Activated CD4-positive, alpha-beta T cell treated with anti-CD3 and anti-CD28 coated beads, Interleukin-2, amount 50 U/mL, for 4 hours (primary cell): ENCODE data around the gene MACROD2.

Experiments used
- DNase-seq, 2 experiments: peaks; one replicate each; pipeline ENCODE4 v3.0.0-alpha.2; 2020

MACROD2 gene

GRCh38 chr20:14838663-14839628 is 843.6 kb downstream of the MACROD2 start:
- no peak for DNase-seq

DNA sequence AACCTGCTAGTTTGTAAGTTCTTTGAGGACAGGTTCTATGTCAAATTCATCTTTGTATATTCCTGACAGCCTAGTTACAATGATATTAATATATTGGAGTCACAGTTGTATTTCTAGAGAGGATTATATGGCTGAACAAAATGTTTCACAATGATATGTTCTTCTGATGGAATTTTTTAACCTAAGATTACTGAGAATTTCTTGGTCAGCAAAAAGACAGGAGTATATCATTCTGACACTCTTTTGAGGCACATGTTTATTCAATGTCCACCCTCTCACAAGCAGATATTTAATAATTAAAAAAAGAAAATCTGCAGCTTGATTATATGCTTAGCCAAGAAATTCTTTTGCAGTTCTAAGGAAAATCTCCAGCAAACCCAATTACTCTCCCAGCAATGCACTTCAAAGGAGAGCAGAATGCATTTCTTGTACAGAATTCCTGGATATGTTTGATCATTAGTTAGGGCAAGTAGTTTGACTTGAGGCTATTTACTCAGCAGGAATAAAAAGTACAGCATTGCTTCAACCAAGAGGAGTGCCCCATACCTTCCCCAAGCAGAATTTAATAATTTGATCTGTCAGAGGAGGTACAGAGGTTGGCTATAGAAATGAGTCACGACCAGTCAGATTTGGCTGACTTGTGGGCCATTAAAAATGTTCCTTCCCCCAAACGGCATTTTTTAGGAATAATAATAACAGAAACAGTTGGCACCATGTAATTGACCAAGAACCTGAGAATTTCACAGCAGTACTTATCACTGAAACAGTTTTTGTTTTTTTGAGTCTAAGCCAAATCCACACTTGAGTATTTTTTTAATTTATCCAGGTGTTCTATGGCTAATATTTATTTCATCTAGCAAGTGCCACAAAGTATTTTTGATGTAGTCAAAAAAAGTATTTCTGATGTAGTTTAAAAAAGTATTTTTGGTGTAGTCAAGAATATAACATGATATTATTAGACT is 850.2 kb downstream of the MACROD2 start:
- no peak for DNase-seq

GRCh38 chr20:14848806-14849205 is 853.5 kb downstream of the MACROD2 start:
- DNase-seq, result no peak

DNA sequence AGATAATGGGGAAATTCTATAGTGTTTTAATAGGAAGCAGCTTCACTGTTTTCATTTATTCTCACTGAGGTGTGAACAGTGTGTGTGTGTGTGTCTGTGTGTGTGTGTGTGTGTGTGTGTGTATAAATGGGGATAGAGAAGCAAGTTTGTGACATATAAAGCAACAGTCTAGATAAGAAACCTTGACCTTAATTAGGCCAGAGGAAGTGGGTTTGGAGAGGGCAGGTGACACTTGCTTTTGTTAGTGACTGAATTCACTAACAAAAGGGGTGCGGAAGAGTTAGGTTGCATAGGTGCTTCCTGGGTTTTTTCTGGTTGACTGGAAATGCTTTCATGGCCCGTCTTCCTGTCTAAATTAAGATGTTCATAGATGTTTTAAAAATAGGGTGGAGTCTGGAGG is 857.8 kb downstream of the MACROD2 start:
- no peak for DNase-seq

DNA sequence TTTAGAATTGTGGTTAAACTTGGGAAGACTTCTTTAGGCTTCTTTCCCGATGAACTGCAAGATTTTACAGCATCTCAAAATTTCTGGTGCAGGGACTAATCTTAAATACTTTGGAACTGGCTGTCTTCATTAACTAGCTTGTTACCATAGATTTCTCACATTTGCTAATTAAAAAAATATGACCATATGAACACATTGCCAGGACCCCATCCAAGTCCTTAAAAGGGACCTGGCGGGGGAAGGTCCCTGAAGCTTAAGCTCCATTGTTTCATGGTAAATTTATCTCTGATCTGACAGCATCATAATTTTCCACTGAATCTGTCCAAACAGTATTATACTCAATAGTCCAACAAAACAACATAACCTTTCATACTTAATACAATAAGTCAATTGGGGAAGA is 859.9 kb downstream of the MACROD2 start:
- DNase-seq, result no peak

DNA sequence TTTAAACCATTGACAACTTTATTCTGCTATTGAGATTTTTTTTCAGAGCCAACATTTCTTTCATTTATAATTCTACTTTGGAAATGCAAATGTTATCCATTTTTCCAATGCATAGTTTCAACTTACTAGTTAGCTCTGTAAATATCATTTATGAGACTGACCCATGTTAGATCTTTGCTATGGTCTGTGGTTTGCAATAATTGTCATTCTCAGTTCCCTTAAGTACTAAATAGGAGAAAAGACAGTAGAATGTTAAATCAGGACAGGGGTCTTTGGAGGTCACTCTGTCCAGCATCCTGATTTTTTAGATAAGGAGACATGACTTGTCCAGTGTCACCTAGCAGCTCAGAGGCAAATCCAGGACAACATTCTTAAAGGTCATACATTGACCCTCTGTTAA is 864.3 kb downstream of the MACROD2 start:
- DNase-seq, result no peak

GRCh38 chr20:14860410-14860814 is 865.1 kb downstream of the MACROD2 start:
- no peak for DNase-seq

DNA sequence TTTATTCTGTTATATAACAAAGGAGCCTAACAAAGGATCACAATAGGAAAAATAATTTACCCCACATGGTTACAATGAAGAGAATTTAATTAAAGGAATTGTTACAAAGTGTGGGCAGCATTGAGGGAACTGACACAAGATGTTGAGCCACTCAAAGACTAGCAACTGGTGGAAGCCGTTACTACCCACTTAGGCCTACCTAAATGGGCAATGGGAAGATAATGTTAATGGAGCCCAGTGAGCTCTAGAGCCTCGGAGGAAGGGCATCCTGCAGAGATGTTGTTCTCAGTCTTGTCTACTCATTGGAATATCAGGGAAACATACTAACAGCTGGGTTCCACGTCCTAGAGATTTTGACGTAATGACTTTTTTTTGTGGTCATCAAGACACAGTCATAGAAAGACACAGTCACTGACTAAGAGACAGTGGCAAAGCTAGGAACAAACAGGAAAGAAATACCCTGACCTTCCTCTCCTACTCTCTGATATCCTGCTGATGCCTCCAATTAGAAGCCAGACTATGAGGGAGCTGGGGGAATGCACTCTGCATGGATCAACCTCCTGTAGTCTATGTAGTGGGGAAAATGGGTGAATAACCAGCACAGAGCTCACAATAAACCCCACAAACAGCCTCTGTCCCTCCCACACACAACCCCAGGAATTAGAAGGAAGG is 865.8 kb downstream of the MACROD2 start:
- DNase-seq, result no peak

GRCh38 chr20:14865169-14865568 is 869.9 kb downstream of the MACROD2 start:
- no peak for DNase-seq

DNA sequence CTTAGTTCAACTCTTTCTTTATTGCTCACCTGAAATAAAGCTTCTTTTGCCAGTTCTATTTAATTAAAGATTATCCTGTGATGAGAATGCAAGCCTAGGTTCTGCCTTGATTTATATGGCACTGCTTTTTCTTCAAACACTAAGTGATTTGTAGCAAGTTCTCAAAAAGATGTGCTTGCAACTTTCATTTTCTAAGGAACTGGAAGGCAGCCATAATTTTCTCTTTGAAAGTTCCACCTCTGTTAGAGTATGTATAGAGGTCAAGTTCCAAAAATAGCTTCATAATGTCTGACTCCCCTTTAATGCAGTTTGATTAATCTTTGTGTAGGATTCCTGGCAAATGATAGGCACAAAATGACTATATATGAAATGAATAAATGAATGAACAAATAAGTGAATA is 870.4 kb downstream of the MACROD2 start:
- DNase-seq, result no peak

DNA sequence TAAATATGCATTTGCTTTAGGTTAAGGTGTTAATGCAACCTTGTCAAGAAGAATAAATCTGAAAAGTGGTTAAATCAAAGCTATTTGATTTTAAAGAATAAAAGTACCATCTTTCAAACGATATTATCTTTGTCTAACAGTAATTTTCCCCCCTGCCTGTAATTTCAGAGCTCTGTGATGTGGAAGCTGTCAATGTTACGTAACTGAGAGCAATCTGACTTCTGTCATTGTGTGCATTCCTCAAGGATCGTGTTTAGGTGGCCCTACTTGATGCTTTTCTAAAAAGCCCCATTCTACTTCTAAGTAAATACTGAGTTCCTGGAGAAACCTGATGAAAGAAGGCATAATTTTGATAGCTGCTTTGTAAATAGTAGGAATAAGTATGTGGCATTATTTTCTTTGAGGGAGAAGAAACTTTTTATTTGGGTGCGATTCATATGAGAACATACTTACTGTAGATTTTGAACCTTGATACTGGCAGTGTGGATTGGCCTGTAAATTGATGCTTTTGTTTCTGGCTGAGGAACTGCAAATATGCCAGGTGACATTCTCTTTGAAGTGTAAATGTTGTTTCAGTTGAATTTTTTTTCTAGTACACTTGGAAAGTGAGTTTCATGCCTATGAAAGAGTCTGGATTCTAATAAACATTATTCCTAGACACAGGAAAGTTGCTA is 871.7 kb downstream of the MACROD2 start:
- no peak for DNase-seq

- DNase-seq, result no peak
Measured at GRCh38 chr20:14877301-14878028, 882.1 kb downstream of the MACROD2 start.

DNA sequence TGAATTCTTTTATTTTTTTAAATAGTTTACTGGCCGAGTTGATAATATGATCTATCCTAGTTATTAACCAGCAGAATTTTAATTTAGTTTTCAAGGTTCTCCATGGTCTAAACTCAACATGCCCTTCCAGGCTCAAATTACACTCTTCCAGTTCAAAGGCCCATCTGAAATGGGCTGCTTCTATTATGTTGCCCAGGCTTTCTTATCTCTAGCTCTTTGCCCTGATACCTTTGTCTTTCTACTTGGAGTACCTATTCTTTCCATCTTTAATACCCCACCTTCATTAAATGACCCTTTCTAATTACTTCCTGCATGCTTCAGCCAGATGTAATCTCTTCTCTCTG is 883.3 kb downstream of the MACROD2 start:
- no peak for DNase-seq

DNA sequence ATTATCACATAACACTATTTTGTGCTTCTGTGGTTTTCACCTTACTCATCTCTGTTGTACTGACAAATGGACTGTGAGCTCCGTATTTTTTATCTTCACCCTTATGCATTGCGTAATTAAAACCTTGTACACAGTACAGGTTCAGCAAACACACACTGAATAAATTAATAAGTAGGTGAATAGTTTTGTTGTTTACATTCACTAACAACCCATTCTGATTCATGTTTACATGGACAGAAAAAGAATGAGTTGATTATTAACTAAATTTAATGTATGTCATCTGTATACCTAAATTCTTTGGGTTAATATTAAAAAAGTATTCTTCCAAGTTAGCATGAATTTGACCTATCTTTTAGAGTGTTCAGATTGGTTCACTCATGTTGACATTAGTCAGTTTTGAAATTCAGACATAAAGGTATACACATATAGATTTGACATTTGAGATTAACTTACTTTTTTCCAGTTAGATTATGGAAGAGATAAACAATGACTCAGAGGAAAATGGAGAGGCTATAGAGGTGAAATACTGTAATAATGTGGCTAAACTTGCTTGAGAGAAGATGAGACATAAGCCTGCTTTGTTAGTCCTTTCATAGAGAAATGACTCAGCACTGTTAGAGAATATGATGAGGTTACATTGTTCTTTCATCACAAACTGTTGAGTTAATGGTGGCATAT is 883.8 kb downstream of the MACROD2 start:
- no peak for DNase-seq

- DNase-seq, result no peak
Measured at GRCh38 chr20:14879839-14880238, 884.5 kb downstream of the MACROD2 start.

DNA sequence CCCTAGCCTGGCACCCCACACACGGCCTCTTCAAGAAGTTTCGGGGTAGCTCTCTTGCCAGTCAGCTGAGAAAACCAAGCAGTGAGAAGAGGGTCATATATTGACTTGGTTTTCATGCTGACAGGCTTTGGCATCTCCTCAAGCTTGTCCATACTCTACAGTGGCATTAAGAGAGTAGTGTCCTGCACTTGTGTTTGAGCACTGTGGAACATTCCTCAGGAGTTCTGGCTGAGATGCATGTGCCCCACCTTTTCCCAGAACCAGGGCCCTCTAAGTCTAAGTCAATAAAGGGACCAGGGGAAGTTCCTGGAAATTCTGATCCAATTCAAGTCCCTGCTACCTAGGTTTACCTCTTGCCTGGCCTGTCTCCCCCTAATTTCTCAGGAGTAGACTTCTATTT is 886.2 kb downstream of the MACROD2 start:
- DNase-seq, result no peak

GRCh38 chr20:14882157-14882556 is 886.8 kb downstream of the MACROD2 start:
- no peak for DNase-seq

DNA sequence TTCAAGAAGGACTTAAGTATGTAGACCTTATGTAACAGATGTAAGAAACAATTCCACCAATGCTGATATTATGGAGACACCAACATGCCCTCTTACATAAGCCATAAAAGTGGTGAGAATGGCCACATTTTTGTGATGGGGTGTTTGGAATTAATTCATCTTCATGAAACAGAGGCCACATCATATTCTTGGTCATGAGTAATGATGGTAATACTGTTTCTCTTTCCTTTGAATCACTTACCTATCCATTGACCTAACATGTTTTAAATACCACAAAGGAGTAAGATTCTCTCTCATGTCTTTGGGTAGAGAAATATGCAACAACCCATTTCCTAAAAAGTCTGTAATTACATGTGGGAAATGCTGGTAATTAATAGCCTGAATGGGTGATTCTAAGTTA is 887.5 kb downstream of the MACROD2 start:
- DNase-seq, result no peak

DNA sequence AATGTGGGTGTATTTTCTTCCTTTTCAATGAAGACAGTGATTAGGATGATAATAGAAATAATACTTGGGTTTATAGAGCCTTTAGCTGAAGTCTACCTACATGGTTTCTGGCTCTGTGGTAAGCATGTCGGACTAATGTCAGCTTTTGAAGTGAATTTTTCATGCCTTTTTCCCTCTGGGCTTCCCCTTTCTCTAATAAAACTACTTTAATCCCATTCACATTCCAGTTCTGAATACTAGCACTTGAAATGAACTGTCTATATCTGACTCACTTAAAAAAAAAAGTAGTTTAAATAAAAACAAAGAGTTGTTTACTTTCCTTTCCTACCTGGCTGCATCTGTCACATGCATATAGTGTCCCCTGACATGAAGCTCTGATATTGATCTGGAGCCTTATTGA is 888.0 kb downstream of the MACROD2 start:
- DNase-seq, result no peak

DNA sequence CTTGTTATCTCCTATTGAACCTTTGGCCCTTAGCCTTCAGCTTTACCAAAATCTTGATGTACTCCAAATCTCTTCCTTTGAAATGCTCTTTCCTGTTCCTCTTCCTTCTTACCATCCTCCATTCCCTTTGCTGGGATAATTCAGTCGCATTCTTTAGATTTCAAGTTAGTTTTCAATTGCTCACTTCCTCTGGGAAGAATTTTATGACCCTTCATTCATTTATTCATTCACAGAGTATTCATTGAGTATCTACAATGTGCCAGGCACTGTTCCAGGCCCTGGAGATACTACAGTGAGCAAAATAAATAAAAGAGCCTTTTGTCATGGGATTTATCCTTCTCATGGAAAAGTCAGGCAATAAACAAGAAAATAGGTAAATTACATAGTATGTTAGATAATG is 890.3 kb downstream of the MACROD2 start:
- DNase-seq, result no peak

DNA sequence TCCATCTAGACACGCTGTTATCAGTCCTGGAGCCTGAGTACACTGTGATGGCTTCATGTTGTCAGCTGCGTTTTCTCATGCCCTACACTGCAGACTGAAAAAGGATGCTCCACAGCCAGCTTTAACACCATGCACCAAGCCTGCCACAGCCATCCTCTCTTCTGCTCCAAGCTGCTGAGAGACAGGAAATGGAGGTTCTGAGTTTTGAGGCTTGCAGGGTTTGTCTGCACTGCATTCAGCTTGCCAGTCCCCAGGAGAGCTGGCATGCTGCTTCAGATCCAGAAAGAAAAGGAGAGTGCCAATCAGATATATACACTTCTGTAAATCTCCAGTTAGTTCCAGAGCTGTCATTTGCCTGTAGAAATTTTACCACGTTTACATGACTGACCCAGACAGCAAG is 892.8 kb downstream of the MACROD2 start:
- no peak for DNase-seq
